DND-41 (cell line): ENCODE data around the gene FAAP24.
"Not testable (repeated sequence)": the region's sequence is repeated elsewhere in the genome, so short reads cannot be mapped to it uniquely, and the experiment has no call there.

Experiments used
- ATAC-seq: fragments of 200-7000 bp; cut with Tn5 transposase; 3 replicates; pipeline ENCODE4 v1.9.1; 2021; ENCODE audit warnings: low read depth; ENCODE audit not compliant: insufficient read depth
- DNase-seq: peaks from one replicate; pipeline ENCODE4 v3.0.0-alpha.2; 2020
- H2AFZ ChIP-seq: 2 replicates; pipeline ENCODE4 v1.6.0; 2012; ENCODE audit warnings: low read depth, low read length
- H3K27ac ChIP-seq: 2 replicates; pipeline ENCODE4 v1.5.1; 2012; ENCODE audit warnings: low read length, inconsistent platforms
- H3K27me3 ChIP-seq: fragments of 200-600 bp; sonication (generic); 2 replicates; pipeline ENCODE4 v1.6.0; 2012; ENCODE audit warnings: low read length, mild to moderate bottlenecking, inconsistent platforms; ENCODE audit not compliant: insufficient read depth, poor library complexity
- H3K36me3 ChIP-seq: 2 replicates; pipeline ENCODE4 v1.5.1; 2012; ENCODE audit warnings: low read length, inconsistent platforms; ENCODE audit not compliant: insufficient read depth
- H3K4me1 ChIP-seq: 2 replicates; pipeline ENCODE4 v1.5.1; 2012; ENCODE audit warnings: mild to moderate bottlenecking, low read length; ENCODE audit not compliant: insufficient read depth
- H3K4me2 ChIP-seq: 2 replicates; pipeline ENCODE4 v1.6.0; 2012; ENCODE audit warnings: mild to moderate bottlenecking, moderate library complexity, low read length, inconsistent platforms; ENCODE audit not compliant: insufficient read depth
- H3K4me3 ChIP-seq, 2 experiments: fragments of 200-600 bp in 1 of 2; shearing (Covaris generic) in 1 of 2; 2 replicates each; pipeline ENCODE4 v1.5.1; 2012 to 2016; ENCODE audit warnings: inconsistent platforms in 2 of 2, low read length in 2 of 2, mild to moderate bottlenecking in 2 of 2, low read depth in 1 of 2, moderate library complexity in 1 of 2
- H3K79me2 ChIP-seq: 2 replicates; pipeline ENCODE4 v1.6.0; 2012; ENCODE audit warnings: low read length, inconsistent platforms; ENCODE audit not compliant: insufficient read depth
- H3K9ac ChIP-seq: 2 replicates; pipeline ENCODE4 v1.6.0; 2012; ENCODE audit warnings: low read depth, mild to moderate bottlenecking, inconsistent platforms, low read length, moderate library complexity
- H3K9me3 ChIP-seq: 2 replicates; pipeline ENCODE4 v1.5.1; 2012; ENCODE audit warnings: low read length, moderate library complexity, mild to moderate bottlenecking, inconsistent platforms; ENCODE audit not compliant: insufficient read depth, severe bottlenecking
- H4K20me1 ChIP-seq: 2 replicates; pipeline ENCODE4 v1.6.0; 2012; ENCODE audit warnings: low read length; ENCODE audit not compliant: insufficient read depth
- CTCF ChIP-seq: IDR thresholded peaks from 2 replicates; pipeline ENCODE4 v1.5.1; 2012; ENCODE audit warnings: borderline replicate concordance, low read length, moderate library complexity, mild to moderate bottlenecking; ENCODE audit not compliant: poor library complexity, severe bottlenecking; ENCODE audit errors: extremely low read depth
- EZH2 ChIP-seq: IDR thresholded peaks from 3 replicates; pipeline ENCODE4 v1.6.1; 2012; ENCODE audit warnings: borderline replicate concordance, low read depth, mild to moderate bottlenecking, moderate library complexity, low read length, inconsistent platforms; ENCODE audit not compliant: severe bottlenecking

Gene FAAP24

GRCh38 chr19:33024398-33024797, 52.4 kb downstream of the FAAP24 start:
- ATAC-seq (no peak), DNase-seq (no peak)
- Histone ChIP-seq H3K79me2 (no peaks in the 10 kb centered on the region), H3K9me3 (no peaks in the 10 kb centered on the region), H4K20me1 (no peaks in the 10 kb centered on the region), H3K9ac (no peak overlapping the region), H2AFZ (no peak overlapping the region), H3K4me2 (no peak overlapping the region), H3K4me3 (no peak overlapping the region), H3K27me3 (no peaks in the 10 kb centered on the region), H3K4me1 (no peaks in the 10 kb centered on the region), H3K36me3 (no peaks in the 10 kb centered on the region), H3K27ac (no peak overlapping the region)
- TF ChIP-seq CTCF: no peak
- TF ChIP-seq EZH2: no peak

GRCh38 chr19:33025468-33026238, 53.6 kb downstream of the FAAP24 start:
- DNase-seq, ATAC-seq, H3K79me2 ChIP-seq, H2AFZ ChIP-seq, H3K9me3 ChIP-seq, H3K4me2 ChIP-seq, H3K27me3 ChIP-seq, H4K20me1 ChIP-seq, H3K4me1 ChIP-seq, H3K4me3 ChIP-seq, H3K27ac ChIP-seq, H3K36me3 ChIP-seq, H3K9ac ChIP-seq: not testable (repeated sequence)

GRCh38 chr19:33026602-33027001, 54.6 kb downstream of the FAAP24 start:
- not testable (repeated sequence) for H3K4me2 ChIP-seq, H3K36me3 ChIP-seq, H3K9ac ChIP-seq, H3K27me3 ChIP-seq, ATAC-seq, H3K4me1 ChIP-seq, H3K27ac ChIP-seq, DNase-seq, H2AFZ ChIP-seq, H3K9me3 ChIP-seq, H3K79me2 ChIP-seq, H4K20me1 ChIP-seq, H3K4me3 ChIP-seq
